Measurements from ENCODE around the gene HDAC5.

The HDAC5 gene

GRCh38 chr17:44086364-44087311 lies 36.8 kb downstream of the HDAC5 start:
- DNase-seq = peak; percentile 60

GRCh38 chr17:44085908-44086307 lies 37.5 kb downstream of the HDAC5 start:
- DNase-seq = no peak

GRCh38 chr17:44084921-44085320 lies 38.5 kb downstream of the HDAC5 start:
- no peak for DNase-seq

- DNase-seq = peak; percentile 73
Measured at GRCh38 chr17:44084131-44084538, 39.3 kb downstream of the HDAC5 start.

GRCh38 chr17:44083250-44083849 lies 40.1 kb downstream of the HDAC5 start:
- peak; percentile 64 for DNase-seq

GRCh38 chr17:44082256-44082927 lies 41.0 kb downstream of the HDAC5 start:
- DNase-seq = no peak

- DNase-seq = no peak
Measured at GRCh38 chr17:44081681-44082080, 41.8 kb downstream of the HDAC5 start.

- DNase-seq = no peak
Measured at GRCh38 chr17:44079877-44080821, 43.3 kb downstream of the HDAC5 start.

- DNase-seq = no peak
Measured at GRCh38 chr17:44078412-44078811, 45.0 kb downstream of the HDAC5 start.

- DNase-seq = peak; percentile 47
Measured at GRCh38 chr17:44077595-44077909, 45.9 kb downstream of the HDAC5 start.

- no peak for DNase-seq
Measured at GRCh38 chr17:44076716-44077594, 46.5 kb downstream of the HDAC5 start.

- no peak for DNase-seq
Measured at GRCh38 chr17:44075598-44076293, 47.7 kb downstream of the HDAC5 start.

- DNase-seq = no peak
Measured at GRCh38 chr17:44074911-44075285, 48.5 kb downstream of the HDAC5 start.

- no peak for DNase-seq
Measured at GRCh38 chr17:44074231-44074910, 49.1 kb downstream of the HDAC5 start.

- peak; percentile 50 for DNase-seq
Measured at GRCh38 chr17:44071772-44072171, 51.7 kb downstream of the HDAC5 start.

- no peak for DNase-seq
Measured at GRCh38 chr17:44071198-44071520, 52.3 kb downstream of the HDAC5 start.

GRCh38 chr17:44070455-44071197 lies 52.8 kb downstream of the HDAC5 start, which contains the start of gene G6PC3:
Gene G6PC3 (plus strand): TSS chr17:44070735. CDS start chr17:44070966, 231 bp downstream.
- DNase-seq = peak; percentile 98

- DNase-seq = peak; percentile 65
Measured at GRCh38 chr17:44069974-44070454, 53.4 kb downstream of the HDAC5 start.

- DNase-seq = no peak
Measured at GRCh38 chr17:44067545-44067940, 55.9 kb downstream of the HDAC5 start.
